OCI-LY7 (cell line): ENCODE measurements around the gene PRR18.

Experiments used
- CTCF ChIP-seq: fragments of 200-600 bp; sonication (generic); conservative IDR thresholded peaks from 2 replicates; pipeline ENCODE4 v1.5.1; 2014; ENCODE audit warnings: mild to moderate bottlenecking, antibody characterized with exemption, low read length, moderate library complexity, mixed read lengths
- EZH2phosphoT487 ChIP-seq: fragments of 200-600 bp; sonication (generic); IDR thresholded peaks from 2 replicates; pipeline ENCODE4 v1.6.1; 2018; ENCODE audit warnings: low read depth, borderline replicate concordance, mild to moderate bottlenecking, mixed run types, antibody characterized with exemption, low read length, moderate library complexity, mixed read lengths

- TF ChIP-seq CTCF (no peak), EZH2phosphoT487 (no peak)
Measured at GRCh38 chr6:166351715-166352285, 43.6 kb upstream of the PRR18 start.
